ENCODE measurements around the gene COL4A3. TPM values are rescaled to one million over a fixed set of nuclear protein-coding genes. Genes with fewer than 3 reads are reported as not detected.

COL4A3 gene
- total RNA-seq, 4 donors from 2014 or later = 59.7 to 86.5 (median 66.9) TPM

DNA sequence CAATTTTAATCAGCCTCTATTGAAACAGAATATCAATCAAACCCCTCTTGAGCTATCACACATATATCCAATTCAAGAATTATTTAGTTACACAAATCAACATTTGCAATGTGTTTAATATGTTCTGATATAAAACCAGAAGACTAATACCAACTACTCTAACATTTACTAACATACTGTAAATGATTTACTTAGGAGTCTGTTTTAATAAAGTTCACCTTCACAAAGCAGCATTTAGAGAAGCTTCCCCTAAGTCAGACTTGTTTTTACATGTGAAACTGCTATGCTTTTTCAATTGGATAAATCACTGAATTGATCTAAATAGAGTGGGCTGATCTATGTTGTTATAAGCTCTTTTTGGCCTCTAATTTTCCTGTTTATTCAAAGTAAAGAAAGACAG lies 18.3 kb downstream of the COL4A3 start:
- H3K9me3 ChIP-seq = no peaks in the 10 kb centered on the region
- H3K27ac ChIP-seq = peak overlapping the region; percentile 60 to 80 (median 66)
- TF ChIP-seq POLR2A (IDR thresholded peaks at IDR 0.05) = no peak
- TF ChIP-seq, protein P1, sequence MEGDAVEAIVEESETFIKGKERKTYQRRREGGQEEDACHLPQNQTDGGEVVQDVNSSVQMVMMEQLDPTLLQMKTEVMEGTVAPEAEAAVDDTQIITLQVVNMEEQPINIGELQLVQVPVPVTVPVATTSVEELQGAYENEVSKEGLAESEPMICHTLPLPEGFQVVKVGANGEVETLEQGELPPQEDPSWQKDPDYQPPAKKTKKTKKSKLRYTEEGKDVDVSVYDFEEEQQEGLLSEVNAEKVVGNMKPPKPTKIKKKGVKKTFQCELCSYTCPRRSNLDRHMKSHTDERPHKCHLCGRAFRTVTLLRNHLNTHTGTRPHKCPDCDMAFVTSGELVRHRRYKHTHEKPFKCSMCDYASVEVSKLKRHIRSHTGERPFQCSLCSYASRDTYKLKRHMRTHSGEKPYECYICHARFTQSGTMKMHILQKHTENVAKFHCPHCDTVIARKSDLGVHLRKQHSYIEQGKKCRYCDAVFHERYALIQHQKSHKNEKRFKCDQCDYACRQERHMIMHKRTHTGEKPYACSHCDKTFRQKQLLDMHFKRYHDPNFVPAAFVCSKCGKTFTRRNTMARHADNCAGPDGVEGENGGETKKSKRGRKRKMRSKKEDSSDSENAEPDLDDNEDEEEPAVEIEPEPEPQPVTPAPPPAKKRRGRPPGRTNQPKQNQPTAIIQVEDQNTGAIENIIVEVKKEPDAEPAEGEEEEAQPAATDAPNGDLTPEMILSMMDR (IDR thresholded peaks at IDR 0.05) = no peak
- H3K36me3 ChIP-seq = no peaks in the 10 kb centered on the region
- H3K4me3 ChIP-seq (replicated peaks in 1 of 3) = no peak overlapping the region
- peaks cover 38 to 48% of the 10 kb centered on the region in 2 donors for H3K4me1 ChIP-seq
- DNase-seq = no peak
- H3K27me3 ChIP-seq = no peaks in the 10 kb centered on the region
- intact Hi-C loops (cut with DNase I) = no loop called here

DNA sequence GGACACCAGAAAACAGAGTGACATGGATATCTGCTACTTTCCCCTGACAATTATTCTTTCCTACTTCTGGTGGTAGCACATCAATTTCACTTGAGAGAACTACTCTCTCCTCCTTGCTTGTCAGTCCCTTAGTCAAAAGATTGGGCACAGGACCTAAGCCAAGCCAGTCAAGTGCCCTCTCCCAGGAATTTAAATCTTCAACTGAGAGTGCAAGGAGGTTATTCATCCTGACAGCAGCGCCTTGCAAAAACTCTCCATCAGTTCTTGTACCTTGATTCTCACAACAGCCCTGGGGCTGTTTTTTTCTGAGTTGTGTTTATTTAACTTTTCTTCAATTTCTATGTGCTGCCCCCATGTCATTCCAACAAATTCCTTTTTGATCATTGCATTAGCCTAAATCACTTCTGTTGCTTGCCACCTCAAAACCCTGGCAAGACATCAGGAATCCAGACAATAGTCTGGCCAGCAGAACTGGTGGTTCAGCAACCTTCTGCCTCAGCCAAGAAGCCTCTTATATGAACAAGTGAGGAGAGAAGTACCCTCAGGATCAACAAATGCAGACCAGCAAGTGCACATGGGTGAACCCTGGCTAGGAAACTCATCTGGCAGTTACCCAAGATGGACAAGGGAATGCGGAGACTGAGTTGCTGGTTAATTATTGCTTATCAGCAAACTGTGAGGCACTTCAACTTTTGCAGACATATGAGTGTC lies 19.4 kb downstream of the COL4A3 start:
- Histone ChIP-seq H3K27ac (peak overlapping the region; percentile 71 to 80 (median 75)), H3K4me3 (replicated peaks in 1 of 3) (no peak overlapping the region), H3K36me3 (no peaks in the 10 kb centered on the region), H3K4me1 (peaks cover 44 to 55% of the 10 kb centered on the region in 2 donors), H3K27me3 (no peaks in the 10 kb centered on the region), H3K9me3 (no peaks in the 10 kb centered on the region)
- intact Hi-C loops (cut with DNase I) = no loop called here
- TF ChIP-seq, protein P1 (IDR thresholded peaks at IDR 0.05) = no peak
- TF ChIP-seq POLR2A (IDR thresholded peaks at IDR 0.05) = no peak
- DNase-seq = peak; percentile 86 to 88
- WGBS, 2 donors = 25 to 30% methylated on average over 2 of the region's 2 CpGs

DNA sequence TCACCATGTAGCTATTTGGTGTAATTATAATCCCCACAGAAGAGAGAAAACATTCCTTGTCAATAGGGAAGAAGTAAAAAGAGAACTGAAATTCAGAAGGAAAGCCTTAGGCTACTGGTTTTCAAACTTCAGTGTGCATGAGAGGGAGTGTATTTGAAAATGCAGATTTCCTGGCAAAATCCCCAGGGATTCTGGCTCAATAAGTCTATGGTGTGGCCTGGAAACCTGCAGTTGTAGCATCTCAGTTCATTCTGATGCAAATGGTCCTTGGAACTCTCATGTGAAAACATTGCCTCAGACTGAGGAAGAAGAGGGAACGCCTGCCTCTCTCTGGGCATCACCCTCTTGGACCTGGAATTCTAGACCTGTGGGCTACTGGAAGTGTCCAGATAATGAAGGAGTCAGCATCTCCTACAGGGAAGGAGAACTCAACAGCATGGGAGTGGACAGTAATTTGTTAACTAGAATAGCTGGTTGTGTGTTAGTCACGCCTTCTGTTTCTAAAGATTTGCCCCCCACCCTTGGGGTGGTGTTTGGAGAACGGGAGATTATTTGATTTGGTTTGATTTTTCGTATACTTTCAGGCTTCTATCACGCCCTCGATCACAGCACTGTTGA lies 21.3 kb downstream of the COL4A3 start:
- DNase-seq = no peak
- Histone ChIP-seq H3K4me1 (peaks cover 36 to 49% of the 10 kb centered on the region in 2 donors), H3K36me3 (no peaks in the 10 kb centered on the region), H3K27ac (peak overlapping the region; percentile 71 to 75 (median 74)), H3K4me3 (replicated peaks in 1 of 3) (no peak overlapping the region), H3K27me3 (no peaks in the 10 kb centered on the region), H3K9me3 (no peaks in the 10 kb centered on the region)
- 92 to 94% methylated on average over 6 of the region's 6 CpGs for WGBS, 2 donors
- TF ChIP-seq, protein P1 (IDR thresholded peaks at IDR 0.05) = no peak
- TF ChIP-seq POLR2A (IDR thresholded peaks at IDR 0.05) = no peak
- intact Hi-C loops (cut with DNase I) = no loop called here

DNA sequence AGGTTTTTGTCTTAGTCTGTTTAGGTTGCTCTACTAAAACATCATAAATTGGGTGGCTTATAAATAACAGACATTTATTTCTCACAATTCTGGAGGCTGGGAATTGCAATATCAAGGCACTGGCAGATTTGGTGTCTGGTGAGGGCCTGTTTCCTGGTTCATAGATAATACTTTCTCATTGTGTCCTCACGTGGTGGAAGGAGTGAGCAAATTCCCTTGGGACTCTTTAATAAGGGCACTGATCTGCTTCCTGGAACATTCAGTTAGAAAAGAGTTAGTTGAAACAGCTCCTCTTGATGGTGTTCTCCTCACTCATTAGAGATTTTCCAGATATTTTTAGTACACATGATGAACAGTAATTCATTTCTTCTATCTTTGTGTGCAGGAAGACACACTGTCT lies 22.3 kb downstream of the COL4A3 start:
- no peaks in the 10 kb centered on the region for H3K9me3 ChIP-seq
- intact Hi-C loops (cut with DNase I) = no loop called here
- H3K27ac ChIP-seq = peak overlapping the region; percentile 5 to 88 (median 79)
- no peak for DNase-seq
- no peaks in the 10 kb centered on the region for H3K36me3 ChIP-seq
- H3K4me1 ChIP-seq = peaks cover 39 to 42% of the 10 kb centered on the region in 2 donors
- H3K4me3 ChIP-seq (replicated peaks in 1 of 3) = no peak overlapping the region
- H3K27me3 ChIP-seq = no peaks in the 10 kb centered on the region
- 19 to 58% methylated on average over 1 of the region's 1 CpG for WGBS, 2 donors
- TF ChIP-seq, protein P1 (IDR thresholded peaks at IDR 0.05) = no peak
- no peak for TF ChIP-seq POLR2A (IDR thresholded peaks at IDR 0.05)

DNA sequence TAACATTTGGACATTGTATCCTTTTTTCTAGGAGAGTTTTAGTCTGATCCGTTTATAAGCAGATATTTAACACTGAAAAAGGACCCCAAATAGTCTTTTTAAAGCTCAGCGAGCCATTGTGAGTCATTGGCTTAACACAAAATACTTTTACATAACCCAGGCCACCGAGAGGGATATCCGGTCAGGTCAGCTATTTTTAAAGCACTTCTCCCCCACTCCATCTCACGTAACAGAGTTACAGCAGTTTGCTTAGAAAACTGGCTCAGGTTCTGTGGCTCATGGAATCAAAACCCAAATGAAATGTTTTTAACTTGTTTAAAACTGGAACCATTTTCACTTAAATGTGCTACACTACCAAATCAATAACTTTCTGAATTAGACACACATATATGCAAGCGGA lies 23.9 kb downstream of the COL4A3 start:
- H3K9me3 ChIP-seq = no peaks in the 10 kb centered on the region
- TF ChIP-seq POLR2A (IDR thresholded peaks at IDR 0.05) = peak in 1 of 2 donors; percentile 19
- TF ChIP-seq, protein P1 (IDR thresholded peaks at IDR 0.05) = no peak
- peak overlapping the region; percentile 78 to 88 (median 79) for H3K27ac ChIP-seq
- no peaks in the 10 kb centered on the region for H3K27me3 ChIP-seq
- no peaks in the 10 kb centered on the region for H3K36me3 ChIP-seq
- intact Hi-C loops (cut with DNase I) = no loop called here
- DNase-seq = peak; percentile 62 to 64
- no peak overlapping the region for H3K4me3 ChIP-seq (replicated peaks in 1 of 3)
- peaks cover 28 to 29% of the 10 kb centered on the region in 2 donors for H3K4me1 ChIP-seq
- 25% methylated on average over 6 of the region's 6 CpGs for WGBS, 2 donors

Measured in thyroid gland (tissue), 4 donors.